KBM-7 (cell line): ENCODE data around the gene NAT16.
A peak's percentile ranks its signal among the peaks of the same experiment; 100 is the strongest.

Source experiments
- DNase-seq: peaks from one replicate; pipeline ENCODE4 v3.0.0-alpha.2; 2015
- in situ Hi-C: fragments of 300-500 bp; cut with MboI; formaldehyde crosslinking; loops from 2 replicates; pipeline ENCODE4 v1.14.3; 2020; ENCODE audit warnings: low sequenced_read_pairs, low pct_unique_long_range_greater_than_20kb, mixed read lengths

NAT16 gene

DNA sequence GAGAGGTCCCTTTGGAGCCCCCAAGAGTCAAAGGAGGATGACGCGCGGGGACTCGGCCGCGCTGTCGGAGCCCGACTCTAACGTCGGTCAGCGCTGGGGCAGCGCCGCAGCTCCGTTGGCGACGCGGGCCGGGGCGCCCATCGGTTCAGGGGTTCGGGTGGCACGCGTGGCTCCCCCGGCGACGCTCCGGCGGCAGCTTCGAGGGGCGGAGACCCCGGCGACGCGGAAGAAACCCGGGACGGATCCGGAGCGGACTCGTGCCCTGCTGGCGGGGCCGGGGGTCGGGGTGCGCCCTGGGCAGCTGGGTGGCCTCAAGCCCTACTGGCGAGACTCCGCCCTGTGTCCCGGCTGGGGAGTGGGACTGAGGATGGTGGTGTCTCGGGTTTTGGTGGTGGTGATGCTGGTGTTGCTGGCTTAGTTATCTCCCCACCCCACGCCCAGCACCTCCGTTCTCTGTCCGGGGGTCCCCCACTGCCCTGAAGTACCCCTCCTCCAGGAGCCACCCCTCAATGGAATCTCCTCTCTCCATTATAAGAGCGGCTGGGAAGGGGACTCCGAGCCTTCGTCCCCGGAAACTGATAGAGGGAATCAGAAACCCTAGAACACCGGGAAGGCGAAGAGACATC is at the start of gene NAT16:
NAT16 (minus strand) TSS at position 164 of the 626 bp plus-strand sequence. CDS start 5,486 bp downstream, outside the sequence.
- in situ Hi-C loops, result no loop called here
- no peak for DNase-seq

DNA sequence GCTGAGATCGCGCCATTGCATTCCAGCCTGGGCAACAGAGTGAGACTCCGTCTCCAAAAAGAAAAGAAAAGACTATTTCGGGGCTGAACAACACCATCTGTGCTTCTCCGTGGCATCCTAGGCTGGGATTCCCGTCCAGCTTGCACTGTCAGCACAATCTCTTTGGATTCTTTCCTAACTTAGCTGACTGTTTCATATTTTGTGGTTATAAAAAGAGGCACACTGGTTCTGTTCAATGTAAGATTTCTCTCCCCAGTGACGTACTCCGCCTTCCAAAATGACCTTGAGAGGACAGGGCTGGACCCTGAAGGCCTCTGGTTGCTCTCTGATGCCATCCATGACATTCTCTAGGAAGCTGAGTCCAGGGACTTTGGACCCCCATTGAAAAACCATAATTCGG is 46.6 kb upstream of the NAT16 start:
- DNase-seq, result no peak
- in situ Hi-C loops, result no loop called here

DNA sequence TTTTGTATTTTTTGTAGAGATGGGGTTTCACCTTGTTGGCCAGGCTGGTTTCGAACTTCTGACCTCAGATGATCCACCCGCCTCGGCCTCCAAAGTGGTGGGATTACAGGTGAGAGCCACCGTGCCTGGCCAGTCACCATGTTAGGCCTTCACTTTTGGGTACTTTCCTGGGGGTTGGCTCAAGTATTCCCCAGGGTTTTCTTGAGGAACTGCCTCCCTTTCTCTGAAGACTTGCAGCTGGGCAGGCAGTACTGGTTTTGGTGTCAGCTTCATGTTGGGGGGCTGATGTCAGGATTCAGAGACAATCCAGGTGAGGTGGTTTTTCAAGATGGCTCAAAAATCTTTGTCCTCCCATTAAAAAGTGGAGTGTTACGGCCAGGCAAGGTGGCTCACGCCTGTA is 45.6 kb upstream of the NAT16 start:
- in situ Hi-C loops, result no loop called here
- DNase-seq, result no peak

DNA sequence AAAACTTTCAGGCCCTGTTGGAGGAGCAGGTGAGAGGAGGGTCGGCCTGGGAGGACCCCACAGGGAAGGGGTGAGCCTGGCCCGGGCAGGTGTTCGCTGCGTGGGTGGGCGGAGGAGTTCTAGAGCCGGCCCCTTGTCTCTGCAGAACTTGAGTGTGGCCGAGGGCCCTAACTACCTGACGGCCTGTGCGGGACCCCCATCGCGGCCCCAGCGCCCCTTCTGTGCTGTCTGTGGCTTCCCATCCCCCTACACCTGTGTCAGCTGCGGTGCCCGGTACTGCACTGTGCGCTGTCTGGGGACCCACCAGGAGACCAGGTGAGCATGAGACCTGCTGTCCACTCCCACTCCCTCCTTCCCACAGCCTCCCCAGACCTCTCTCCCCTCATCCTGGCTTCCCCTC is 43.4 kb upstream of the NAT16 start:
- no peak for DNase-seq
- in situ Hi-C loops, result no loop called here

DNA sequence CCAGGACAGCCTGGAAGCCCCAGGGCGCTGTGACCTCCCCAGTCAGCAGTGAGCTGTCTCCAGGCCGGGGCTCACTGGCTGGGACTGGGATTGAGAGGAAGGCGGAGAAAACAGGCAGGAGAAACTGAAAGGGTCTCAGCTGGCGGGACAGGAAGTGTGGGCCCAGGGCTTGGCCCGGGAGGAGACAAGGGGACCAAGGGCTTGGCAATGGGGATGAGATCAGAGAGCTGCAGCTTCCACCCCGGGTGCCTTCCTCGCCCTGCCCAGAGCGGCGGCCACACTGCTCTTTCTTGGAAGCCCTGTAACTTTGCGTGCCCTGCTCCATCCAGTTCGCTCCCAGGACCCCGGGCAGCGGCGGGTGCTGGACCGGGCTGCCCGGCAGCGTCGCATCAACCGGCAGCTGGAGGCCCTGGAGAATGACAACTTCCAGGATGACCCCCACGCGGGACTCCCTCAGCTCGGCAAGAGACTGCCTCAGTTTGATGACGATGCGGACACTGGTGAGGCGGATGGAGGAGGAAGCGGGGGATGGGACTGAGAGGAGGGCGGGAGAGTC is 42.3 kb upstream of the NAT16 start:
- in situ Hi-C loops, result no loop called here
- no peak for DNase-seq

DNA sequence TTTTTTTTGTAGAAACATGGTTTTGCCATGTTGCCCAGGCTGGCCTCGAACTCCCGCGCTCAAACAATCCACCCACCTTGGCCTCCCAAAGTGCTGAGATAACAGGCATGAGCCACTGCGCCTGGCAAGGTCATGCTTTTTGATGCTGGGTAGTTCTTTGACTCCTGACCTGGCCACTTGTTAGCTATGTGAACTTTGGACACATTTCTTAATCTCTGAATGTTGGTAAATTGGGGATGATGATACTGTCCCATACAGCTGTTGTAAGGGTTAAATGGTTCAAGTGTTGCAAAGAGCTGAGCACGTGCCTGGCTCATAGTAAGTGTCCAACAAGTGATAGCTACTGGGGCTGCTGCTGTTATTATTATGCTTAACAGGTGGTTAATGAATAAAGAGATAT is 40.2 kb upstream of the NAT16 start:
- in situ Hi-C loops, result no loop called here
- DNase-seq, result no peak

DNA sequence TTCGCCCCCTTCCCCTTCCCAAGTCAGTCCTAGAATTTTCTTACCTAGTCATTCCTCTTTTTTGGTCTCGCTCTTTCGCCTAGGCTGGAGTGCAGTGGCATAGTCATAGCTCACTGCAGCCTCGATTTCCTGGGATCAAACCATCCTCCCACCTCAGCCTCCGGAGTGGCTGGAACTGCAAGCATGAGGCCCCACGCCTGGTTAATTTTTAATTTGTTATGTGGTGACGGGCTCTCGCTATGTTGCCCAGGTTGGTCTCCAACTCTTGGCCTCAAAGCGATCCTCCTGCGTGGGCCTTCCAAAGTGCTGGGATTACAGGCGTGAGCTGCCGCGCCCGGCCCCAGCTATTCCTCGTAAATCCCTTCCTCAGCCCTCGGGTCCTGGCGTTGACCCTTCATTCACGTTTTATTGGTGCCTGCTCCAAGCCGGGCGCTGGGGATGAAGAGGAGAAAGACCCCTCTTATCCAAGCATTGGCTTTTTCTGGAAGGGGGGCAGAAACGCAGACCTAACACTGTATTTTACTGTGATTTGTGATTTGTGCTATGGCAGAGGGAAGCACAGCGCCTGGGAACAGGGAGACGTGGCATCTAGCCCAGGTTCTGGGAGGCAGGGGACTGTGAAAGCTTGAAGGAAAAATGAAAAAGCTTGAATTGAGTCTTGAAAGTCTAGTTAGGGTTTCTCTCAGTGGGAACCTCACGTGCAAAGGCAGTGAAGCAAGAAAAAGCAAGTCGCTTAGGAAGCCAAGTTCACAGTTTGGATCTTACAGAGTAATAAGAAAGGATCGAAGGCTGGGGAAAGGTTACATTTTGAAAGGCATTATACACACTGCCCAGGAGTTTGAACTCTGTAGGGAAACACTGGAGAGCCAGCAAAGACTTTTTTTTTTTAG is 38.4 kb upstream of the NAT16 start:
- in situ Hi-C loops, result no loop called here
- no peak for DNase-seq

DNA sequence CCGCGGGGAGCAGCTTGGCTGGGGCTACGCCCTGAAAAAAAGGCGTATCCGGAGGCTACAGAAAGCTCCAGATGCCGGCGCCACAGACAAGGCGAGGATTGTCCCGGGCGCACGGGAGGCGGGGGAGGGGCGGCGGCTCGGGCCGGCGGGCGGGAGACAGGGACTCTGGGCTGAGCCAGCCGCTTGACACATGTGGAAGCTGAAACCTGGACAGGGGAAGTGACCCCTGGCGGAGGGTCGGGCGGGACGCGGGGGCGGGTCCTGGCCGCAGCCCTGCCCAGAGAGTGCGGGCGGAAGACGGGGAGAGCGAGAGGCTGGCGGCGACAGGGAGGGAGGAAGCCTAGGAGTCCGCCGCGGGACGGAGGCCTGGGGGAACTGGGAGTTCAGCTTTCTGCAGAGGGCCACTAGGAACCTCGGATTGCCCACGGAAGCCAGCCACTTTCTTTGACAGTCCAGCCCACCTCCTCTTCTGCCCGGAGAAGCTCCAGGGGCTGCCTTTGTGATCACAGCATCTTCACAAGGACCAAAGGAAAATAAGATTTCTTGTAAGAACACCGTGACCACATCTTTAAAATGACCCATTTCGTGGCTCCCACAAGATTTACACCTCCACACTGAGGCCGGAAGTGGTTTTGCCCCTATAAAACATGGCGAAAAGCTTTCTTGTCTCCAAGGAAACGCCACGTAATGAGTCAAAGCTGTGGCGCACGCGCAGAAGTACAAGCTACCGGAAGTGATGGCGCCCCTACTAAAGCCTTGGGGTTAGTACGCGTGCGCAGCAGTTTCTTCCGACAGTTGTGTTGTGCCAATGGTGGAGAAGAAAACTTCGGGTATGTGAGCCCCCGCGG is 37.5 kb upstream of the NAT16 start, which contains the start of the genes PLOD3 and ZNHIT1:
PLOD3 (minus strand) TSS at position 194 of the 848 bp plus-strand sequence. CDS start 307 bp downstream, outside the sequence.
ZNHIT1 (plus strand) TSS at position 778 of the 848 bp plus-strand sequence; CDS start at position 809, 31 bp downstream.
- in situ Hi-C loops, result no loop called here
- peak; percentile 96 for DNase-seq

DNA sequence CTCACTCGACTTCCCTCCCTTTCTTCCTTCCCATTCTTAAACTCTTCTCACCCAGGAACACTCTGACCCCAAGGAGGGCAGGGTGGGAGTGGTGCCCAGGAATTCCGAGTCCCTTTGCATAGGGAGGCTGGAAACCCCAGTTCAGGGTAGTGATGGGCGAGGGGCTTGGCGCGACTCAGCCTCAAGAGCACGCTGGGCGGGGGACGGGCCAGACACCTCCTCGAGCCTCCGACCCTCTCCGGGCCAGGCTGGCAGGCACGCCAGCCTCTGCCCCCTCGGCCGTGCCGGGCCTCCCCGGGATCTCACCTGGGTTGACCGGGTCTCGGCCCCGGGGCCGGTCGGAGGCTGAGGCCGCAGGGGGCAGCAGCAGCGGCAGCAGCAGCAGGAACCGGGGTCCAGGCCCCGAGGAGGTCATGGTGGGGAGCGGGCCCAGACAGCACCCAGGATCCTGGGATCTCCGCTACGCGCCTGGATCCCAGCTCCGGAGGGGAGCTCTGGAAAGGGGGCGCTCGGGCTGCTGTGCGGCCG is 36.8 kb upstream of the NAT16 start:
- in situ Hi-C loops, result no loop called here
- DNase-seq, result peak; percentile 51

DNA sequence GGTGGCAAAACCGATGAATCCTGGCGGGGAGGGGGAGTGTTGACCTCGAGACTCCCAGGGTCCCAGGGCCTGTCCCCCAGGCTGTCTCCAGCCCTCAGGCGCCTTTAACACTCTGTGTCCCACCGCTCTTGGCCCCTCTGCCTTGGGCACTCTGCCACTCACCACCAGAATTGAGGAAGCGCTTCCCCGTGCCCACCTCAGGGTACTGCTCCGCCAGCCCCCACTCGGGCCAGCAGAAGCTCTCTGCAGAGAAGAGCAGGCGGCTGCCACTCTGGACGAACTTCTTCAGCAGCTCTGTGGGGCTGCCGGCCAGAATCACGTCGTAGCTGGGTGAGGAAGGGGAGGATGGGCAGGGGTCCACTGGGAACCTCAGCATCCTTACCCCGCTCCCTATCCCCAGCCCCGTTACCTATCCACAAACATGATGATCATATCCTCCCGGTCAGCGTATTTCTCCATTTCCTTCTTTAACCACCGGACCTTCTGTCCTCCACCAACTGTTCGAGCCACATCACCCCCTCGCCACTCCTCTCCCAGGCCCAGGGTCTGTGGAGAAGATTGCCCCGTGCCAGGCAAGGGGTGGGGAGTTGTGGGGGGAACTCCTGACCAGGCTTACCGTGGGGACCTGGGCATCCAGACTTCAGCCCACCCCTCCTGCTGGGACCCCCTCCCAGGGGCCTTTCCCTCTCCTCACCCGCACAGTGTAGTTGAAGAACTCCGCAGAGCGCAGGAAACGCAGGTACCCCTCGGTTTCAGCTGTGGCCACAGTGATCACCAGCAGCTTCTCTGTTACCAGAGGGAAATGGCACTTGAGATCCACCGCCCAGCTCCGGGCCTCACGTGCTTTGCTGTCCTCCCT is 36.1 kb upstream of the NAT16 start:
- in situ Hi-C loops, result no loop called here
- no peak for DNase-seq

DNA sequence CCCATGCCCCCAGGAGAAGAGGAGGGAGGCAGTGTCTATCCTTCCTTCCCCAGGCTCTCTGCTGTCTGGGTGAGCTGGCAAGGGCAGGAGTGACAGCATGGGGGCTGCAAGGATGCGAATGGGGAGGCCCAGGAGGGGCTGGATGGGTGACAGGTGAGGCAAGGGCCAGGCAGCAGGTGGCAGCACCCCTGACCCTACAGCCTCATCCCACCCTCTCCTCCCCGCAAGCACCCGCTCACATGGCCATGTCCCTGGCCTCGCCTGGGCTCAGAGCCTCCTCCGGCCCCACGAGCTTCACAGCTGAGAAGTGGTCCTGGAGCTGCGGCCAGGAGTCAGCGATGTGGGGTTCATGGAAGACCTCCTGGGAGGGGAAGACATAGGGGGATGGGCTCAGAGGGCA is 31.9 kb upstream of the NAT16 start:
- DNase-seq, result no peak
- in situ Hi-C loops, result no loop called here

DNA sequence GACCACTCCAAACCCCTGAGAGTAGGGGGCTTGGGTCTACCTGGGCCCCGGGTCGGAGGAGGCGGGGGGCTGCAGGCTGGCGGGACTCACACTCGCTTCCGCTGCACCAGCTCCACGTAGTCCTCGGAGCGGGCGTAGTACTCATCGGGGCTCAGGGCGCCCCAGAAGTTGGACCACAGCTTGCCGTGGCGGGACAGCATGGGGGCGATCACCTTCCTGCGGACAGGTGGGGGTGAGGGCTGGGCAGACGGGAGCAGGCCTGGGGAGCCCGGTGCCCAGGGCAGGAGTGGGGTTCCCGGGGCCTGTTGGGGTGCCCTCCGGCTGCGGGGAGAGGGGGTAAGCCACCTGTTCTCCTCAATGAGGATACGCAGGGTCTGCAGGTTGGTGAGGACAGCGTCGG is 31.4 kb upstream of the NAT16 start:
- no peak for DNase-seq
- in situ Hi-C loops, result no loop called here

DNA sequence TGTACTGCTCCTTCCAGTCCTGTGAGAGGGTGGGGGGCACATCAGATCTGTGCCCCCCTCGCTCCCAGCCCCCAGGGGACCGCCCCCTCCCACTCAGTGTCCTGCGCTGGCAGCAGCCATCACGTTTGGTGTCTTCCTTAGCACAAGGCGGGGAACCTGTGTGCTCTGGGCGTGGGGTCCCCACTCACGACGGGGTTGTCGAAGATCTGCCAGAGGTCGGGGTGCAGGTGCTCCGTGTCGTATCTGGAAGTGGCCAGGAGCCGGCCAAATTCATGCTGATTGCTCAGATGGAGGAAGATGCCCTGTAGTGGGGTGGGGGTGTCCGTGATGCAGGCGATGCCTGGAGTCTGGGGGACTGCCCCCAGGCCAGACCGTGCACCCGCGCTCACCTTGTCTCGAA is 30.1 kb upstream of the NAT16 start:
- in situ Hi-C loops, result no loop called here

DNA sequence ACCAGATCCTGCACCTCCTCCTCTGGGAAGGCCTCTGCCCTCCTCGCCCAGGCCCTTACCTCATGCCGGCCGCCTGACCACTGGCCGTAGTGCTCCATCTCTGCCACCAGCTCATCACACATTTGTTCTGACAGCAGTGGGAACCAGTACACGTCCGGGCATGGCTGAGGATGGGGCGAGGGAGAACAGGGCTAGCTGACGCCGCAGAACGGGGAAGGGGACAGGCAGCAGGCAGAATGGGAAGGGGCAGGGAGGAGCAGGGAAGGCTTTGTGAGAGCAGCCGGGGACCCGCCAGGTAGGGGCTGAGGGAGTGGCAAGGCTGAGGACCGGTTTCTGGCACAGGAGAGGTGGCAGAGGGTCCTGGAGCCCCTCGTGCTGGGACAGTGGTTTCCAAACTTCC is 28.7 kb upstream of the NAT16 start:
- DNase-seq, result no peak
- in situ Hi-C loops, result no loop called here

More for the DNA sequence above, 30.1 kb upstream of the NAT16 start:
- no peak for DNase-seq

DNA sequence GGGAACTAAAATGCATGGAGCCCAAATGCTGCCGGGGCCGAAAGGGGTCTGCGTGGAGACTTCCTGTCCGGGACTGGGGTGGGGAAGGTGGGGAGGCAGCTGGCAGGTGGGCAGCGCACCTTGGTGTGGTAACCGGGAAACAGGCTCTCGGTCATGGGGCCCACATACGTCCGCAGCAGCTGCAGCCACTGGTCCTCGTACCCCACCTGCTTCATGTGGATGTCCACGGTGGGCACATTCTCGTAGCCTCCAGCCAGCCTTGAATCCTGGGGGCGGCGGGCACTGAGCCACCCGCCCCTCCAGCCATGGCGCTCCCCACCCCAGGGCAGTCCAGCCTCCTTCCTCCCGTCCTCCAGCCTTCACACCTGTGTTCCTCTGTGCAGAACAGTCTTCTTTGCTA is 27.4 kb upstream of the NAT16 start:
- in situ Hi-C loops, result no loop called here
- no peak for DNase-seq

DNA sequence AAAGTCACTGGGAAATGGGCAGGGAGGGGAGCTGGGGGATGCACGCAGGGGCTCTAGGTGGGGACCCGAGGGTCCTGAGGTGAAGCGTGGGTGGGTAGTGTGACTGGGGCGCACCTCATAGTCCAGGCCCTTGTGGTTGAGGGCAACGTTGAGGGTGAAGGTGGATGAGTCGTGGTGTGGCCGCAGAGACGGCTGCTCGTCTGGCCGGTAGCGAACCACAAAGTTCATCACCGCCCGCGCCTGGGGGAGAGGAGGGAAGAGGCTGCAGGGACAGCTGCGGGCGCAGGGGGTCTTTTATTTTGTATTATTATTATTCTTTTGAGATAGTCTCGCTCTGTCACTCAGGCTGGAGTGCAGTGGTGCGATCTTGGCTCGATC is 26.6 kb upstream of the NAT16 start:
- in situ Hi-C loops, result no loop called here
- DNase-seq, result no peak

DNA sequence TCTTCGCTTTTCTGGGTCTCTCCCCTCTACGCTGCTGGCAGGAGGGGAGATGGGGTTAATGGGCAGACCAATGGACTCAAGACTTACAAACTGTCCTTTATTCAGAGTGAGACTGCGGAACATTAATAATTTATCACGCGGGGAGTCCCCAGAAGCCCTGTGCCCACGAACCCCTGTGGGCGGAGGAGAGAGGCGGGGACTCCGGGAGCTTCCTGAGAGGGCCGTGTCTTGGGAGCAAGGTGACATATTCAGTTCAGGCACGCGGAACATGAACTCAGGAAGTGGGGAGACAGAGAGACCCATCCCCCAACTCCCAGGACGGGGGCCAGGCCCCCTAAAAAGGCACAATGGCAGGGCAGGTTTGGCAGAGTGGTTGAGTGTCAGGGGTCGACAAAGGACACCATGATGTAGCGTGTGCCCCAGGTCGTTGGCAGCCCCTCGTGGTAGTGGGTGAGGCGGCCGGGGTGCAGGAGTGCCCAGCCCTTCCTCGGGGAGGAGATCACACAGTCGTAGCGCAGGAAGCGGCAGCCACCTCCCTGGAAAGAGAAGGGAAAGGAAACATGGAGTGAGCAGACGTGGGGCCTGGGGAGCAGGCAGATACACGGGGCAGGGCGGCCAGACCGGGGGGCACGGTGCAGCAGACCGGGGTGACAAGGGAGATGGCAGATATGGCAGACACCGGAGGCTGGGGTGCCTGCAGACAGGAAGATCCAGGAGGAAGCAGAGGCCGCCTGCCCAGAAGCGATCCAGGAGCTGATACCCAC is 26.0 kb upstream of the NAT16 start:
- in situ Hi-C loops, result no loop called here
- DNase-seq, result no peak
